Islet precursor cell (in vitro differentiated cells): Measurements from ENCODE around the gene WNT3.
"Not testable (repeated sequence)": the region's sequence is repeated elsewhere in the genome, so short reads cannot be mapped to it uniquely, and the experiment has no call there.

Experiments
- DNase-seq: peaks from one replicate; pipeline ENCODE4 v3.0.0-alpha.2; 2018

The WNT3 gene

GRCh38 chr17:46818316-46818928 lies at the start of gene WNT3:
TSS of gene WNT3 (minus strand) at chr17:46818692. CDS start at chr17:46818597, 95 bp downstream.
- peak; percentile 94 for DNase-seq

GRCh38 chr17:46866747-46867146 lies 48.3 kb upstream of the WNT3 start:
- no peak for DNase-seq

GRCh38 chr17:46866325-46866724 lies 47.8 kb upstream of the WNT3 start:
- DNase-seq = no peak

GRCh38 chr17:46865100-46865499 lies 46.6 kb upstream of the WNT3 start:
- peak; percentile 95 for DNase-seq

GRCh38 chr17:46863383-46864121 lies 45.1 kb upstream of the WNT3 start:
- DNase-seq = no peak

GRCh38 chr17:46862949-46863348 lies 44.5 kb upstream of the WNT3 start:
- DNase-seq = no peak

GRCh38 chr17:46859996-46860395 lies 41.5 kb upstream of the WNT3 start:
- DNase-seq = no peak

GRCh38 chr17:46857600-46857999 lies 39.1 kb upstream of the WNT3 start:
- DNase-seq = no peak

GRCh38 chr17:46854948-46855347 lies 36.5 kb upstream of the WNT3 start:
- DNase-seq = peak; percentile 88

- DNase-seq = no peak
Measured at GRCh38 chr17:46854515-46854914, 36.0 kb upstream of the WNT3 start.

- peak; percentile 89 for DNase-seq
Measured at GRCh38 chr17:46853896-46854444, 35.5 kb upstream of the WNT3 start.

GRCh38 chr17:46851029-46851741 lies 32.7 kb upstream of the WNT3 start, which contains the start of gene WNT9B:
TSS of gene WNT9B (plus strand) at chr17:46851583. CDS start at chr17:46851639, 56 bp downstream.
- peak; percentile 95 for DNase-seq

GRCh38 chr17:46850688-46851028 lies 32.2 kb upstream of the WNT3 start:
- DNase-seq = no peak

- peak; percentile 56 for DNase-seq
Measured at GRCh38 chr17:46848534-46848933, 30.0 kb upstream of the WNT3 start.

GRCh38 chr17:46847204-46848191 lies 29.0 kb upstream of the WNT3 start:
- DNase-seq = no peak

GRCh38 chr17:46842835-46843234 lies 24.3 kb upstream of the WNT3 start:
- no peak for DNase-seq

- DNase-seq = peak; percentile 78
Measured at GRCh38 chr17:46841561-46842379, 23.3 kb upstream of the WNT3 start.

GRCh38 chr17:46840596-46840995 lies 22.1 kb upstream of the WNT3 start:
- not testable (repeated sequence) for DNase-seq

- no peak for DNase-seq
Measured at GRCh38 chr17:46839211-46839610, 20.7 kb upstream of the WNT3 start.

- DNase-seq = no peak
Measured at GRCh38 chr17:46837521-46837920, 19.0 kb upstream of the WNT3 start.

- DNase-seq = no peak
Measured at GRCh38 chr17:46836500-46836899, 18.0 kb upstream of the WNT3 start.
